Stomach smooth muscle (tissue), 2 donors: ENCODE results near the gene CRB1.

Experiments
- H3K27ac ChIP-seq: one replicate; pipeline ENCODE4 v1.7.0; 2013; ENCODE audit warnings: mild to moderate bottlenecking, low read length, inconsistent platforms
- H3K27me3 ChIP-seq, 2 donors: one replicate each; pipeline ENCODE4 v1.7.0; 2013; ENCODE audit warnings: low read length in 2 of 2; ENCODE audit not compliant: insufficient read depth in 2 of 2, control insufficient read depth in 1 of 2
- H3K36me3 ChIP-seq, 2 donors: one replicate each; pipeline ENCODE4 v1.7.0; 2013; ENCODE audit warnings: low read length in 2 of 2; ENCODE audit not compliant: control insufficient read depth in 2 of 2, insufficient read depth in 2 of 2
- H3K4me1 ChIP-seq: one replicate; pipeline ENCODE4 v1.7.0; 2013; ENCODE audit warnings: low read length; ENCODE audit not compliant: control insufficient read depth, insufficient read depth
- H3K4me3 ChIP-seq, 2 donors: one replicate each; pipeline ENCODE4 v1.7.0; 2013; ENCODE audit warnings: low read length in 2 of 2
- H3K9ac ChIP-seq, 2 donors: one replicate each; pipeline ENCODE4 v1.7.0; 2013; ENCODE audit warnings: low read length in 2 of 2, mild to moderate bottlenecking in 1 of 2
- H3K9me3 ChIP-seq, 2 donors: one replicate each; pipeline ENCODE4 v1.7.0; 2013; ENCODE audit warnings: low read length in 2 of 2; ENCODE audit not compliant: control insufficient read depth in 2 of 2
- donor health status: healthy.
- donor health status: Pancreatic carcinoma.

The CRB1 gene

GRCh38 chr1:197342044-197342565, 74.1 kb downstream of the CRB1 start:
- Histone ChIP-seq H3K4me1 (no peaks in the 10 kb centered on the region), H3K9ac (no peak overlapping the region), H3K27ac (no peak overlapping the region), H3K9me3 (no peaks in the 10 kb centered on the region), H3K27me3 (no peaks in the 10 kb centered on the region), H3K36me3 (no peaks in the 10 kb centered on the region), H3K4me3 (no peak overlapping the region)

- Histone ChIP-seq H3K4me3 (no peak overlapping the region), H3K27me3 (no peaks in the 10 kb centered on the region), H3K27ac (no peak overlapping the region), H3K4me1 (no peaks in the 10 kb centered on the region), H3K9me3 (no peaks in the 10 kb centered on the region), H3K9ac (no peak overlapping the region), H3K36me3 (no peaks in the 10 kb centered on the region)
These were observed 74.6 kb downstream of the CRB1 start for GRCh38 chr1:197342669-197343068.

GRCh38 chr1:197343663-197344273, 75.7 kb downstream of the CRB1 start:
- Histone ChIP-seq H3K4me3 (no peak overlapping the region), H3K9ac (no peak overlapping the region), H3K27me3 (no peaks in the 10 kb centered on the region), H3K4me1 (no peaks in the 10 kb centered on the region), H3K9me3 (no peaks in the 10 kb centered on the region), H3K36me3 (no peaks in the 10 kb centered on the region), H3K27ac (no peak overlapping the region)

- H3K4me3 ChIP-seq: no peak overlapping the region
- no peaks in the 10 kb centered on the region for H3K36me3 ChIP-seq
- H3K27me3 ChIP-seq: no peaks in the 10 kb centered on the region
- no peak overlapping the region for H3K9ac ChIP-seq
- H3K27ac ChIP-seq: no peak overlapping the region
- no peaks in the 10 kb centered on the region for H3K9me3 ChIP-seq
- no peaks in the 10 kb centered on the region for H3K4me1 ChIP-seq
These were observed 83.9 kb downstream of the CRB1 start for GRCh38 chr1:197351821-197352440.

- H3K4me3 ChIP-seq: no peak overlapping the region
- no peaks in the 10 kb centered on the region for H3K36me3 ChIP-seq
- no peaks in the 10 kb centered on the region for H3K27me3 ChIP-seq
These were observed 87.4 kb downstream of the CRB1 start for GRCh38 chr1:197355248-197355995.

GRCh38 chr1:197356723-197357533, 88.9 kb downstream of the CRB1 start:
- Histone ChIP-seq H3K9me3 (no peaks in the 10 kb centered on the region), H3K36me3 (no peaks in the 10 kb centered on the region), H3K4me3 (no peak overlapping the region), H3K9ac (no peak overlapping the region), H3K27ac (no peak overlapping the region), H3K4me1 (no peaks in the 10 kb centered on the region), H3K27me3 (no peaks in the 10 kb centered on the region)

More at GRCh38 chr1:197355248-197355995, 87.4 kb downstream of the CRB1 start:
- Histone ChIP-seq H3K27ac (no peak overlapping the region), H3K9me3 (no peaks in the 10 kb centered on the region), H3K9ac (no peak overlapping the region), H3K4me1 (no peaks in the 10 kb centered on the region)

- Histone ChIP-seq H3K36me3 (no peaks in the 10 kb centered on the region), H3K4me1 (no peaks in the 10 kb centered on the region), H3K4me3 (no peak overlapping the region), H3K9me3 (no peaks in the 10 kb centered on the region), H3K9ac (no peak overlapping the region), H3K27ac (no peak overlapping the region), H3K27me3 (no peaks in the 10 kb centered on the region)
These were observed 90.9 kb downstream of the CRB1 start for GRCh38 chr1:197358959-197359358.

- no peak overlapping the region for H3K9ac ChIP-seq
- no peaks in the 10 kb centered on the region for H3K27me3 ChIP-seq
- H3K9me3 ChIP-seq: no peaks in the 10 kb centered on the region
- no peaks in the 10 kb centered on the region for H3K4me1 ChIP-seq
- H3K4me3 ChIP-seq: no peak overlapping the region
- H3K36me3 ChIP-seq: no peaks in the 10 kb centered on the region
- no peak overlapping the region for H3K27ac ChIP-seq
These were observed 92.0 kb downstream of the CRB1 start for GRCh38 chr1:197360068-197360467.

- H3K4me1 ChIP-seq: no peaks in the 10 kb centered on the region
- no peaks in the 10 kb centered on the region for H3K36me3 ChIP-seq
- no peak overlapping the region for H3K4me3 ChIP-seq
- no peaks in the 10 kb centered on the region for H3K9me3 ChIP-seq
- no peak overlapping the region for H3K27ac ChIP-seq
- no peak overlapping the region for H3K9ac ChIP-seq
- no peaks in the 10 kb centered on the region for H3K27me3 ChIP-seq
These were observed 94.8 kb downstream of the CRB1 start for GRCh38 chr1:197362871-197363270.

- Histone ChIP-seq H3K27me3 (no peaks in the 10 kb centered on the region), H3K27ac (no peak overlapping the region), H3K4me3 (no peak overlapping the region), H3K9ac (no peak overlapping the region), H3K4me1 (no peaks in the 10 kb centered on the region), H3K36me3 (no peaks in the 10 kb centered on the region), H3K9me3 (no peaks in the 10 kb centered on the region)
These were observed 95.8 kb downstream of the CRB1 start for GRCh38 chr1:197363855-197364254.
